PFSK-1 (cell line): Measurements from ENCODE around the gene RNFT2.

ENCODE experiments used
- FOXP2 ChIP-seq: optimal IDR thresholded peaks from 2 replicates; pipeline ENCODE3; 2011; ENCODE audit warnings: borderline replicate concordance, control low read depth, inconsistent platforms; ENCODE audit not compliant: insufficient read depth; ENCODE audit errors: extremely low read length, extremely low read depth
- POLR2AphosphoS5 ChIP-seq: IDR thresholded peaks from 2 replicates; pipeline ENCODE4 v1.6.1; 2012; ENCODE audit warnings: low read depth, mild to moderate bottlenecking, control low read depth, low read length, moderate library complexity
- SIN3A ChIP-seq: IDR thresholded peaks from 2 replicates; pipeline ENCODE4 v1.6.1; 2012; ENCODE audit warnings: mild to moderate bottlenecking, low read length, moderate library complexity, borderline replicate concordance; ENCODE audit not compliant: insufficient read depth
- TAF1 ChIP-seq: IDR thresholded peaks from 2 replicates; pipeline ENCODE4 v1.6.1; 2012; ENCODE audit warnings: low read length, control low read depth, borderline replicate concordance; ENCODE audit not compliant: insufficient read depth
- TF ChIP-seq, protein P1 (sequence below), 2 experiments: IDR thresholded peaks; 2 replicates each; pipeline versions ENCODE4 v1.6.1 to v1.8.0; 2011 to 2012; ENCODE audit warnings: low read depth in 2 of 2, low read length in 2 of 2, control low read depth in 1 of 2, inconsistent platforms in 1 of 2, mild to moderate bottlenecking in 1 of 2, moderate library complexity in 1 of 2; ENCODE audit not compliant: insufficient read depth in 1 of 2

The RNFT2 gene

DNA sequence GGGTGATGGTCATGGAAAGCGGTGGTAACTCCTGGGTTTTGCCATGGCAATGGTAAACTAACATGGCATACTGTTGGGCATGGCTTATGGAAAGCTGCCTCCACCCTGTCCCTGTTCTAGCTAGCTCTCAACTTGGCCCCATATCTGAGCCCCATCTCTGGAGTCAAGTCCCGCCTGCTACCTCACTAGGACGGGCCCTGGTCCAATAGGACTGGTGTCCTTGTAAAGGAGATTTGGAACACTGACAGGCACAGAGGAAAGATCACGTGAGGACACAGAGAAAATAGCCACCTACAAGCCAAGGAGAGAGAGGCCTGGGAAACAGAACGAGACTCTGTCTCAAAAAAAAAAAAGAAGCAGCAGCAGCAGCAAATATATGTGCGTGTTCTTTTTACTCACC lies 59.8 kb downstream of the RNFT2 start:
- no peak for TF ChIP-seq POLR2AphosphoS5
- TF ChIP-seq TAF1, result no peak
- TF ChIP-seq SIN3A, result no peak
- TF ChIP-seq, protein P1, sequence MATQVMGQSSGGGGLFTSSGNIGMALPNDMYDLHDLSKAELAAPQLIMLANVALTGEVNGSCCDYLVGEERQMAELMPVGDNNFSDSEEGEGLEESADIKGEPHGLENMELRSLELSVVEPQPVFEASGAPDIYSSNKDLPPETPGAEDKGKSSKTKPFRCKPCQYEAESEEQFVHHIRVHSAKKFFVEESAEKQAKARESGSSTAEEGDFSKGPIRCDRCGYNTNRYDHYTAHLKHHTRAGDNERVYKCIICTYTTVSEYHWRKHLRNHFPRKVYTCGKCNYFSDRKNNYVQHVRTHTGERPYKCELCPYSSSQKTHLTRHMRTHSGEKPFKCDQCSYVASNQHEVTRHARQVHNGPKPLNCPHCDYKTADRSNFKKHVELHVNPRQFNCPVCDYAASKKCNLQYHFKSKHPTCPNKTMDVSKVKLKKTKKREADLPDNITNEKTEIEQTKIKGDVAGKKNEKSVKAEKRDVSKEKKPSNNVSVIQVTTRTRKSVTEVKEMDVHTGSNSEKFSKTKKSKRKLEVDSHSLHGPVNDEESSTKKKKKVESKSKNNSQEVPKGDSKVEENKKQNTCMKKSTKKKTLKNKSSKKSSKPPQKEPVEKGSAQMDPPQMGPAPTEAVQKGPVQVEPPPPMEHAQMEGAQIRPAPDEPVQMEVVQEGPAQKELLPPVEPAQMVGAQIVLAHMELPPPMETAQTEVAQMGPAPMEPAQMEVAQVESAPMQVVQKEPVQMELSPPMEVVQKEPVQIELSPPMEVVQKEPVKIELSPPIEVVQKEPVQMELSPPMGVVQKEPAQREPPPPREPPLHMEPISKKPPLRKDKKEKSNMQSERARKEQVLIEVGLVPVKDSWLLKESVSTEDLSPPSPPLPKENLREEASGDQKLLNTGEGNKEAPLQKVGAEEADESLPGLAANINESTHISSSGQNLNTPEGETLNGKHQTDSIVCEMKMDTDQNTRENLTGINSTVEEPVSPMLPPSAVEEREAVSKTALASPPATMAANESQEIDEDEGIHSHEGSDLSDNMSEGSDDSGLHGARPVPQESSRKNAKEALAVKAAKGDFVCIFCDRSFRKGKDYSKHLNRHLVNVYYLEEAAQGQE (IDR thresholded peaks at IDR 0.05; ENCODE audit: insufficient read depth in 1 of 2, low read depth in 2 of 2, low read length in 2 of 2), result no peak
- TF ChIP-seq FOXP2, result no peak

DNA sequence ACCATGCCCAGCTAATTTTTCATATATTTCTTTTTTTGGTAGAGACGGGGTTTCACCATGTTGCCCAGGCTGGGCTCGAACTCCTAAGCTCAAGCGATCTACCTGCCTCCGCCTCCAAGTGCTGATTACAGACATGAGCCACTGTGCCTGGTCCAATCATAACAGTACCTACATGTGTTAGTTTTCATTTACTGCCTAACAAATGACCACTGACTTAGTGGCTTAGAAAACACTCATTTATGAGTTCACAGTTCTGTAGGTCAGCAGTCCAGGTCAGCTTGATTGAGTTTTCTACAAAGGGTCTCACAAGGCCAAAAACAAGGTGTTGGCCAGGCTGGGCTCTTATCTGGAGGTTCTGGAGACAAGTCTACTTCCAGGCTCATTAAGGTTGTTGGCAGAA lies 60.6 kb downstream of the RNFT2 start:
- TF ChIP-seq TAF1 (no peak), SIN3A (no peak)

DNA sequence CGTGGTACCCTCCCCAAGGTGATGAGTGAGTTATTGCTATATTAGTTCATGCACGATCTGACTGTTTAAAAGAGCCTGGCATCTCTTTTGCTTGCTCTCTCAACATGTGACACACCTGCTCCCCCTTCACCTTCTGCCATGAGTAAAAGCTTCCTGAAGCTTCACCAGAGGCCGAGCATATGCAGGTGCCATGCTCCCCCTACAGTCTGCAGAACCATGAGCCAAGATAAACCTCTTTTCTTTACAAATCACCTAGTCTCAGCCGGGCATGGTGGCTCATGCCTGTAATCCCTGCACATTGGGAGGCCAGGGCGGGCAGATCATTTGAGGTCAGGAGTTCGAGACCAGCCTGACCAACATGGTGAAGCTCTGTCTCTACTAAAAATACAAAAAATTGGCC lies 61.8 kb downstream of the RNFT2 start:
- no peak for TF ChIP-seq TAF1
- TF ChIP-seq, protein P1 (IDR thresholded peaks at IDR 0.05; ENCODE audit: insufficient read depth in 1 of 2, low read depth in 2 of 2, low read length in 2 of 2), result no peak
- TF ChIP-seq SIN3A, result no peak

DNA sequence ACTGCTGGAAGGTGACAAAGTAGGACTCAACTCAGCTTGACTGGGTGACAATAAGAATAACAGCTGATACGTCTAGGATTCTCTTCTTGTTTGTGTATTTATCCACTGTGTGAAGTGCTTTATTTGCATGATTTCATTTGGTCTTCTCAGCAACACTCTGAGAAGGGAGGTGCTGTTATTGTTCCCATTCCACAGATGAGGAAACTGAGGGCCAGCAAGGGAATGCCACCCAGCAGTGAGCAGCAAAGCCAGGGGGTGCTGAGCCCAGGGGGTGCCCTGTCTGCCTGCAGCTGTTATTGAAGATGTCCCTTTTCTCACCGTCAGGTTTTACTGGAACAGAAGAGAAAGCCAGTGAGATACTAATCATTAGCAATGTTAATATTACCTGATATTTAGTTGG lies 62.8 kb downstream of the RNFT2 start:
- TF ChIP-seq SIN3A (no peak), FOXP2 (no peak), TAF1 (no peak), POLR2AphosphoS5 (no peak)
- TF ChIP-seq, protein P1 (IDR thresholded peaks at IDR 0.05; ENCODE audit: insufficient read depth in 1 of 2, low read depth in 2 of 2, low read length in 2 of 2), result no peak

DNA sequence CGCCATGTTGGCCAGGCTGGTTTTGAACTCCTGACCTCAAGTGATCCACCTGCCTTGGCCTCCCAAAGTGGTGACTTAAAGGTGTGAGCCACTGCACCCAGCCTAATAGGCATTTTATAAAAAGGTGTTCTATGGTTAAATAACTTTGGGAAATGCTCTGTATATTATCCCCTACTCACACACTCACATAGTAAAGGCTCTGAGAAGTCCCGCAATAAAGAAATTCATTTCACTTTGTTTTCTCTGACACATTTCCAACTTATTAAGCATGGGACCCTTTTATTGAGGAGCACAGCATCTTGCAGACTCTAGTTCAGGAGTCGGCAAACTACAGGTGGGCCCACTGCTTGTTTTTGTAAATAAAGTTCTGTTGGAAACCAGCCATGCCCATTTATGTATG lies 63.9 kb downstream of the RNFT2 start:
- TF ChIP-seq FOXP2 (no peak), TAF1 (no peak), POLR2AphosphoS5 (no peak), SIN3A (no peak)
- TF ChIP-seq, protein P1 (IDR thresholded peaks at IDR 0.05; ENCODE audit: insufficient read depth in 1 of 2, low read depth in 2 of 2, low read length in 2 of 2), result no peak

DNA sequence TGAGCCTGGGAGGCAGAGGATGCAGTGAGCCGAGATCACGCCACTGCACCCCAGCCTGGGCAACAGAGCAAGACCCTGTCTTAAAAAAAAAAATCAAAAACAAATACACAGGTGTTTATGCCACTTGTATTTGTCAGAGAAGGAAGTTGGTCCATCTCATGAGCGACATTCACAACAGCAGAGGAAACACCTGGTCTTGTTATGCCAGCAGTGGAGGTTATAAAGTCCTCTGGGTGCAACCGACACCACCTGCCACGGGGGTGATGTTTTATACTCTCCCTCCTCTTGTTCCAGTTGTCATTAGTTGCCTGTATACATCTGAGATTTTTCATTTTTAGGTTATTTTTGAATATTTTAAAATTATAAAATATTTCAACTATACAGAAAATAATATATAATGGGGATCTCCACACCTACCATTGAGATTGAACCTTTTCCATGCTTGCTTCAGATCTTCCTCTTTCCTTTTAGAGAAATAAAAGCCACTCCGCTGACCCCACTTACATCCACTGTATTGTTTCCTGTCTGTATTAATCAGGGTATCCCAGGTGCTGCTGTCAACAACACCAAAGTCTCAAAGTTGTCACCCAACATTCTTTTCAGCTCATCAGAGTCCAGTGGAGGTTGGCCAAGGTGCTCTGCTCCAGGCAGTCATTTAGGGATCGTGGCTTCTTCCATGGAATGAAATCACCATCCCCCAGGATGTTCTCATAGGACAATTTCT lies 65.1 kb downstream of the RNFT2 start:
- TF ChIP-seq FOXP2, result no peak
- no peak for TF ChIP-seq SIN3A
- TF ChIP-seq POLR2AphosphoS5, result no peak
- TF ChIP-seq, protein P1 (IDR thresholded peaks at IDR 0.05; ENCODE audit: insufficient read depth in 1 of 2, low read depth in 2 of 2, low read length in 2 of 2), result no peak
- no peak for TF ChIP-seq TAF1
